Frontal cortex (tissue), 4 donors: ENCODE results near the gene NDUFA12. TPM values are rescaled to one million over a fixed set of nuclear protein-coding genes. Genes with fewer than 3 reads are reported as not detected.

ENCODE experiments used
- DNase-seq, 2 donors: peaks; one replicate each; pipeline ENCODE4 v3.0.0; 2012; ENCODE audit warnings: low spot score in 2 of 2
- FAIRE-seq: peaks from 2 replicates; lab custom pipeline; 2012; peaks lifted over from hg19 to GRCh38; lab: Jason Lieb, UNC
- total RNA-seq: library from RNA; depleted of rRNA; stranded (reverse); fragments of >200 nt; gene quantifications from one replicate; pipeline ENCODE4 v1.2.3, GENCODE V29; 2014
- donor health status: control.
- donor health status: control.
- donor health status: control.

Gene NDUFA12
- total RNA-seq, 1 donor from 2014 or later, result 76.6 TPM

- FAIRE-seq (no peak), DNase-seq (no peak)
Observed at GRCh38 chr12:94983321-94983720, 20.2 kb downstream of the NDUFA12 start.

GRCh38 chr12:94982456-94982855 lies 21.0 kb downstream of the NDUFA12 start:
- DNase-seq (no peak), FAIRE-seq (no peak)

DNA sequence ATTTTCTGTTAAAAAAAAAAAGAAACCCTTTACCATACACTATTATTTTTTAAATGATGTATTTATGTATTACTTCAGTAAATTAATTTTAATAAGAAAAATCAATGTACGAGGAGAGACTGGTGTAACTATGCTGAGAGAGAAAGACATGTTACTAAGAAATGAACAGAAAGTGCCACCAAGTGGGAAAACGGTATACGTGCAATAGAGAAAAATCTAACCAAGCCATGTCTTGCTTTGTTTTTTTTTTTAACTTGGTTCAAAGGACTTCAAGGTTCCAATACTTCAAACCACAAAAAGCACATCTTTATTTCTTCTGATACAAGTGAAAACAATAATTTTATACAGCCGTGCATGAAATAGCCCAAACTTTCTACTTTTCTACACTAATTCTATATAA lies 22.9 kb downstream of the NDUFA12 start:
- FAIRE-seq (peak; percentile 90), DNase-seq (peak in 1 of 2 donors; percentile 23)

DNA sequence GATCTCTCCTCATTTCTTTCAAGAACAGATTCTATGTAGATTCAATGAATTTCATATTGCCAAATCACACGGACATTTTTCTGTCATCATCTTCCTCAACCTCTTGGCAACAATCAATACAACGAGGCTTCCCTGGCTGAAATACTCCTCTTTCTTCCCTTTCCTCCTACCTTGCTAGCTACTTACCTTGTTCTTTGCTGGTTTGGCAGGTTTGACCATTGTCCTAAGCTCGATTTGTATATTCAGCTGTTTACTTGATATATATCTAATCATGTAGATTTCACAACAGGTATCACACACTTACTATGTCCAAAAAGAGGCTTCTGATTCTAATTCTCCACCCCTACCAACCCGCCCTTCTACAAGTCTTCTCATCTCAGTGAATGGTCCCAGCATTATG lies 23.6 kb downstream of the NDUFA12 start:
- FAIRE-seq (no peak), DNase-seq (no peak)

DNA sequence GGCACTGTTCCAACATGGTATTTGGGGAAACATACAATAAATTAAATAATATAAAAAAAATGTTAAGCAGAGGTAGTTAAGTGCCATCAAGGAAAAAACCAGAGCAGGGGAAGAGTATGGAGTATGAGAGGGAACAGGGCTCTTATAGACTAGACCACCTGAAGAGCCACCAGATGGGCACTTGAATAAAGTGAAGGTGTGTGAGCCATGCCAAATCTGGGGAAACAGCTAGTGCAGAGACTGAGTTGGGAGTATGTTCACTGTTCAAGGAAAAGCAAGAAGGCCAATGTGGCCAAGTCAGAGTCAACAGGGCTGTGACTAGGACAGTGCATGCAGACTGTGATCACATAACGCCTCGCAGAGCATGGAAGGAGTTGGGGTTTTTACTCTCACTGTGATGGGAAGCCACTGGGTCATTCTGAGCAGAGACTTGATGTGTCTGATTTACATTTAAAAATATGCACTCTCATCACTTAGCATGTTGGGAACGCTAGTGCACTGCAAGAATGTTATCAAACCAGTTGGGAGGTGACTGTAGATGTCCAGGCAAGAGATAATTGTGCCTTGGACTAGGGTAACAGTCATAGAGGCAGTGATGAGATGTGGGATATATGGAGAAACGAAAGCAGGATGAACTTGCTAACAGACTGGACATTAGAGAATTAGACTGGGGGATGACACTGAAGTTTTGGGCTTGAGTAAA lies 25.6 kb downstream of the NDUFA12 start:
- FAIRE-seq (no peak), DNase-seq (no peak)

GRCh38 chr12:94973221-94973620 lies 30.3 kb downstream of the NDUFA12 start:
- no peak for DNase-seq
- FAIRE-seq, result no peak

DNA sequence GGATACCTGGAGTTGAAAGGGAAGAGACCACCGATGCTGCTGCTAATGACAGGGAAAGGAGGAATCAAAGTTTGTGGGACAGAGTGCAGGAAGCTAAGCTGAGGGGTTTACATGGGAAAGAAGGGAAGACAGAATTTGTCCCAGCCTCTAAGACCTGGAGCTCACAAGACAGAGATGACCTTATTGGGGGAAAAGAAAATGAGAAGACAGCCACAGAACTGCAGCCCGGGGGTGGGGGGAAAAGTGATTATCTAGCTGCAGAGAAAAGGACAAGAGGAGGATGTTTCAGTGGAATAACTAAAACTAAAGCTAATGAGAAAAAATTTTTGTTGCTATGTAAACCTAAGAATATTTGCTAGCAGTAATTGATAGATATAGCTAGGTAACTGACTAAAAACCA lies 30.7 kb downstream of the NDUFA12 start:
- FAIRE-seq (no peak), DNase-seq (no peak)

- no peak for DNase-seq
- no peak for FAIRE-seq
Observed at GRCh38 chr12:94971923-94972322, 31.6 kb downstream of the NDUFA12 start.

GRCh38 chr12:94970560-94970959 lies 32.9 kb downstream of the NDUFA12 start:
- no peak for DNase-seq
- no peak for FAIRE-seq

GRCh38 chr12:94969424-94969823 lies 34.1 kb downstream of the NDUFA12 start:
- no peak for DNase-seq

GRCh38 chr12:94965982-94966630 lies 37.4 kb downstream of the NDUFA12 start:
- no peak for DNase-seq
- FAIRE-seq, result no peak

More at GRCh38 chr12:94969424-94969823, 34.1 kb downstream of the NDUFA12 start:
- no peak for FAIRE-seq

- no peak for DNase-seq
- no peak for FAIRE-seq
Observed at GRCh38 chr12:94963649-94964048, 39.8 kb downstream of the NDUFA12 start.

DNA sequence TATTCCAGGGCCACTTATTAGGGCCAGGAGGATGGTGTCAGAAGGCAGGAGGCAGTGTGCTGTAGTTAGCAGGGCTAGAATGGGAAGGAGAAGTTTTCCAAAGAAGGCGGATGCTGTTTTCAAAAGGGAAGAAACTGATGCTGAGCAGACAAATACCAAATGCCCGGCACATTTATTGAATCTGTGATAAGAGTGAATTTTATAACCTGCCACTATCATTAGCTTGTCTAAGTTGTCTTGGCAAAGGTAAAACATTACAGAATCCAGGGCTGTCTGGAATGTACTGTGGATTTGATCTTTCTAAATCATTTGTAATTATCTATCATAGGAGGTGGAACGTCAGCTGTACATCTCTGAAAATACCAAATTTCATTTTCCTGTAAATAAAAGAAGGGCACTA lies 40.8 kb downstream of the NDUFA12 start:
- FAIRE-seq (no peak), DNase-seq (no peak)

DNA sequence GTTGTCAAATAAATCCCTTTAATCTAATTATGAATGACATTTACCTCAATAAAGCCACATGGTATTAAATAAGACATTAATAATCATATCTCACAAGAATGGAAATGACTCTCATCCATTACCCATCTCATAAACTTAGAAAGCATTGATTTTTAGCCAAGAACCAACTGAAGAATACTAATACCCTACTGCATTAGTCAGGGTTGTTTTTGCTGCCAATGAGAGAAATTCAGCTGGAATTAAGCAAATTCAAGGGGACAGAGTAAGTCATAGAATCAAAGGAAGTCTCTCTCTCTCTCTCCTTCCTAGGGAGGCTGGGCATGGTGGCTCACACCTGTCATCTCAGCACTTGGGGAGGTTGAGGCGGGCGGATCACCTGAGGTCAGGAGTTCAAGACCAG lies 41.6 kb downstream of the NDUFA12 start:
- DNase-seq, result no peak
- no peak for FAIRE-seq

DNA sequence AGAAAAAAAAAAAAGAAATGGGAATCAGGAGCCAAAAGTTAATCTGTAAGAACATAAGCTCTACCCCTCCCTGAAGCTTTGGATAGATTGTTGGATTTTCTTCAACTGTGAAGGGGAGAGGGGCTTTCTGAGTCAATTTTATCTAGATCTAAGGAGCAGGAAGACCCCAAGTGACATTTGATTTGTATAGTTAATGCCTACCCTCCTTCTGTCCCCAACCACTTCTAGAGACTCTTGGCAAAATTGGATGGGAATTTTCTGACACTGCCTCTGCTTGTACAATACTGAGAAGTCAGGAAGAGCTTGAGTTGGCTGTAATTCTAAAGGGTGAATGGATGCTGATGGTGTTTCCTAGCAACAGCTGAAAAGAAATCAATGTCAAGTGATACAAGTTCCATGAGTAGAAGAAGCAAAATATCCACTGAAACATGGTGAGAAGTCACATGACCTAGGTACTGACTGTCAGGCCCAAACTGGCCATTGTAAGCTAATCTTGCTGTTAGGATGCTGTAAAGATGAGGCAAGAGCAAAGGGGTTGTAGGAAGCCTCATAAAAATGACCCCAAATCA lies 42.2 kb downstream of the NDUFA12 start:
- no peak for FAIRE-seq
- no peak for DNase-seq

GRCh38 chr12:94957006-94957405 lies 46.5 kb downstream of the NDUFA12 start:
- DNase-seq (no peak), FAIRE-seq (no peak)

DNA sequence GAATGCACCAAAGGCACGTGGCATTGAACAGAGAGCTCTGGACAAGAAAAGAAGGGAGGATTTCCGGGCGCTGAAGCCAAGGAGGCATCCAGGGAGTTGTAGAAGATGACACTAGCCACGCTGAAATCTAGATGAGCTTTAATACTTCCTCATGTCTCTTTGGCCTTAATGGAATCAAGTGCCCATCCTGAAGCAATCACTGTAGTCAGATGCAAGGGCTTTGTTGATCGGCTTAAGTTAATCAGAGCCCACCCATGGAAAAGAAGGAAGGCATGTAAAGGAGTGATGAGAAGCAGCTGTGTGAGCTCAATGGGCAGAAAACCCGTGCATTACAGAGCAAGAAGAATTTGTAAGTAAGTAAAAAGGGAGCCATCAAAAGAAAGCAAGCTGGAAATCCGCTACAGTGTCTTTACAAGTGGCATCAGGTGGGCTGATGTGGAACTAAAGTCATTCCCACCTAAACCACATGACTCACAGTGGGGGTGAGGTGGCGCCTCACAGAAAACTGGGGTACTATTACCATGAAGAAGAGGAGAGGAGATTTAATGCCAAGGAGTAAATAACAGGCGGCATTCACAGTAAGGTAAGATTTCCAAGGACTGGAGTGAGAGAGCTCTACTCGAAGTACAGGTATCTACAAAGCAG lies 48.4 kb downstream of the NDUFA12 start:
- DNase-seq (no peak), FAIRE-seq (no peak)

DNA sequence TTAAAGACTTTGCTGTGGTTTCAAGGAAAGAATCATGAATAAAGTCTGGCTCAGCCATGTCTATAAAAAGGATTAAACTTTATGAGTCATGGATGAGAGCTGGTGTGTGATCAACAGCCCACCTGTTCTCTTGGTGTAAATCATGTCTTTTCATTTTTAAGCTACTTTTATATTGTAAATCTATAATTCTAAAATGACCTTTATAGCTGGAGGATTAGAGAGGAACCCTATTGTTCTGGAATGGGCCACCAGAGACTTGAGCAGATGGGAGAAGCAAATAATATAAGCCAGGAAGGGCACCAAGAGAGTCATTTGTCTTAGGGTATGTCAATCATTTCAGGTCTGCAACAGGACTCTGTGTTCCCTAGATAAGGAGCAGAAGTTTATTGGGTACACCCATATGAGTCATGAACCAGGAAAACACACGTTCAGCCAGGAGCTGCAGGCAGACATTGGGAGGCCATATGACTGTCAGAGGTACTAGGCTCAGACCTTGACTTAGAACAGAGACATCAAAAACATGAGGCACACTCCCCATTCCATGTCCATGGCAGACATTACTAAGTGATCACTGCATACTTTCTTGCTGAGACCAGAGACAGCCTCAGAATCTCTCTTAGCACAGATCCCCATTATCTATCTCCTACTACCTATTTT lies 49.3 kb downstream of the NDUFA12 start:
- DNase-seq, result peak in 1 of 2 donors; percentile 22
- no peak for FAIRE-seq

- FAIRE-seq, result no peak
- DNase-seq, result no peak
Observed at GRCh38 chr12:94952325-94952724, 51.2 kb downstream of the NDUFA12 start.
